HG03432 (cell line): Measurements from ENCODE around the gene ASCC1.
A peak's percentile ranks its signal among the peaks of the same experiment; 100 is the strongest.
"Not testable (repeated sequence)": the region's sequence is repeated elsewhere in the genome, so short reads cannot be mapped to it uniquely, and the experiment has no call there.

Source experiments
- ATAC-seq: cut with Tn5 transposase; IDR thresholded peaks from one replicate; pipeline ENCODE4 v1.9.1; 2021; ENCODE audit warnings: mild to moderate bottlenecking, moderate library complexity; ENCODE audit not compliant: unreplicated experiment

ASCC1 gene

GRCh38 chr10:72223743-72224101, 7.6 kb upstream of the ASCC1 start:
- no peak for ATAC-seq

GRCh38 chr10:72221278-72221677, 5.2 kb upstream of the ASCC1 start:
- ATAC-seq, result no peak

GRCh38 chr10:72220637-72221036, 4.6 kb upstream of the ASCC1 start:
- ATAC-seq, result no peak

- ATAC-seq, result no peak
Measured at GRCh38 chr10:72219235-72219814, 3.2 kb upstream of the ASCC1 start.

GRCh38 chr10:72218726-72219125, 2.6 kb upstream of the ASCC1 start:
- no peak for ATAC-seq

GRCh38 chr10:72218325-72218724, 2.2 kb upstream of the ASCC1 start:
- ATAC-seq, result no peak

GRCh38 chr10:72211832-72212231, 4.2 kb downstream of the ASCC1 start:
- not testable (repeated sequence) for ATAC-seq

GRCh38 chr10:72211381-72211780, 4.7 kb downstream of the ASCC1 start:
- ATAC-seq, result not testable (repeated sequence)

- not testable (repeated sequence) for ATAC-seq
Measured at GRCh38 chr10:72208526-72208925, 7.5 kb downstream of the ASCC1 start.

- no peak for ATAC-seq
Measured at GRCh38 chr10:72206511-72207229, 9.4 kb downstream of the ASCC1 start.

GRCh38 chr10:72204724-72205123, 11.4 kb downstream of the ASCC1 start:
- ATAC-seq, result no peak

GRCh38 chr10:72204296-72204695, 11.8 kb downstream of the ASCC1 start:
- ATAC-seq, result no peak

- ATAC-seq, result no peak
Measured at GRCh38 chr10:72201293-72201692, 14.8 kb downstream of the ASCC1 start.

GRCh38 chr10:72200883-72201282, 15.2 kb downstream of the ASCC1 start:
- no peak for ATAC-seq

- no peak for ATAC-seq
Measured at GRCh38 chr10:72194949-72195348, 21.1 kb downstream of the ASCC1 start.

- no peak for ATAC-seq
Measured at GRCh38 chr10:72186982-72187330, 29.1 kb downstream of the ASCC1 start.

- no peak for ATAC-seq
Measured at GRCh38 chr10:72186258-72186981, 29.7 kb downstream of the ASCC1 start.

- no peak for ATAC-seq
Measured at GRCh38 chr10:72184156-72184555, 31.9 kb downstream of the ASCC1 start.

- ATAC-seq, result no peak
Measured at GRCh38 chr10:72177454-72177853, 38.6 kb downstream of the ASCC1 start.

GRCh38 chr10:72176701-72177100, 39.4 kb downstream of the ASCC1 start:
- ATAC-seq, result no peak

GRCh38 chr10:72175149-72175548, 40.9 kb downstream of the ASCC1 start:
- no peak for ATAC-seq

GRCh38 chr10:72174297-72174662, 41.8 kb downstream of the ASCC1 start:
- peak; percentile 16 for ATAC-seq
